IMR-90 (cell line): ENCODE results near the gene NDUFAF2. TPM values are rescaled to one million over a fixed set of nuclear protein-coding genes. Genes with fewer than 3 reads are reported as not detected.

ENCODE experiments used
- ATAC-seq: fragments of 200-7000 bp; cut with Tn5 transposase; 2 replicates; pipeline ENCODE4 v1.9.1; 2020; ENCODE audit warnings: low read depth, mild to moderate bottlenecking, moderate library complexity
- BruUV-seq: library from RNA; stranded (reverse); fragments of 400-500 nt; replicated peaks from 2 replicates; lab custom pipeline; 2021; lab: Mats Ljungman, UMichigan
- CTCF ChIA-PET: fragments of 300-600 bp; formaldehyde crosslinking; extraction: SDS; loops from one replicate; lab custom pipeline; 2021; ENCODE audit warnings: antibody characterized with exemption; lab: Yijun Ruan, JAX
- POLR2A ChIA-PET: fragments of 300-600 bp; sonication (Branson Sonifier 250); formaldehyde crosslinking; loops from one replicate; lab custom pipeline; 2022; ENCODE audit warnings: antibody characterized with exemption; ENCODE audit not compliant: unreplicated experiment; lab: Charles Lee
- DNase-seq: peaks from one replicate; pipeline ENCODE4 v3.0.0; 2013
- H2AFZ ChIP-seq: replicated peaks from 2 replicates; pipeline ENCODE3; 2013; ENCODE audit warnings: low read length, mild to moderate bottlenecking; ENCODE audit not compliant: poor library complexity
- H2AK5ac ChIP-seq: 2 replicates; pipeline ENCODE4 v1.6.1; 2013; ENCODE audit warnings: low read depth, low read length, inconsistent platforms
- H2AK9ac ChIP-seq: replicated peaks from 2 replicates; pipeline ENCODE3; 2013; ENCODE audit warnings: mild to moderate bottlenecking, low read depth, low read length, moderate library complexity; ENCODE audit not compliant: poor library complexity
- H2BK120ac ChIP-seq: 2 replicates; pipeline ENCODE4 v1.6.1; 2013; ENCODE audit warnings: low read depth, low read length, inconsistent platforms
- H2BK15ac ChIP-seq: 3 replicates; pipeline ENCODE4 v1.6.1; 2013; ENCODE audit warnings: low read depth, low read length, inconsistent platforms
- H2BK20ac ChIP-seq: 2 replicates; pipeline ENCODE4 v1.6.1; 2013; ENCODE audit warnings: low read depth, mild to moderate bottlenecking, inconsistent platforms, low read length, moderate library complexity
- H2BK5ac ChIP-seq: 2 replicates; pipeline ENCODE4 v1.6.1; 2013; ENCODE audit warnings: mild to moderate bottlenecking, low read depth, low read length, inconsistent platforms; ENCODE audit not compliant: poor library complexity, severe bottlenecking
- H3K14ac ChIP-seq: replicated peaks from 2 replicates; pipeline ENCODE4 v1.6.1; 2013; ENCODE audit warnings: low read depth, low read length, inconsistent platforms
- H3K18ac ChIP-seq: 2 replicates; pipeline ENCODE4 v1.6.1; 2013; ENCODE audit warnings: low read depth, low read length, control low read depth
- H3K23ac ChIP-seq: 2 replicates; pipeline ENCODE4 v1.6.1; 2013; ENCODE audit warnings: low read depth, low read length, inconsistent platforms
- H3K27ac ChIP-seq: 2 replicates; pipeline ENCODE4 v1.5.1; 2013; ENCODE audit warnings: mild to moderate bottlenecking, control low read depth, low read length; ENCODE audit not compliant: insufficient read depth
- H3K27me3 ChIP-seq: 2 replicates; pipeline ENCODE4 v1.6.1; 2013; ENCODE audit warnings: low read length; ENCODE audit not compliant: control insufficient read depth, insufficient read depth
- H3K36me3 ChIP-seq: 2 replicates; pipeline ENCODE4 v1.6.1; 2013; ENCODE audit warnings: low read length, mixed read lengths; ENCODE audit not compliant: control insufficient read depth, insufficient read depth
- H3K4ac ChIP-seq: 2 replicates; pipeline ENCODE4 v1.6.1; 2013; ENCODE audit warnings: low read depth, low read length, inconsistent platforms
- H3K4me1 ChIP-seq: 2 replicates; pipeline ENCODE4 v1.6.1; 2013; ENCODE audit warnings: low read length, mixed read lengths; ENCODE audit not compliant: control insufficient read depth, insufficient read depth
- H3K4me2 ChIP-seq: 2 replicates; pipeline ENCODE4 v1.6.1; 2013; ENCODE audit warnings: low read depth, mild to moderate bottlenecking, control low read depth, low read length, moderate library complexity
- H3K4me3 ChIP-seq: 2 replicates; pipeline ENCODE4 v1.5.1; 2013; ENCODE audit warnings: low read depth, mild to moderate bottlenecking, control low read depth, low read length, moderate library complexity; ENCODE audit not compliant: insufficient read depth
- H3K56ac ChIP-seq: 2 replicates; pipeline ENCODE4 v1.6.1; 2013; ENCODE audit warnings: low read length, inconsistent platforms; ENCODE audit not compliant: insufficient read depth; ENCODE audit errors: extremely low read depth
- H3K79me1 ChIP-seq, 2 experiments: 2 replicates each; pipeline ENCODE4 v1.6.1; 2013; ENCODE audit warnings: low read length in 2 of 2, inconsistent platforms in 1 of 2, low read depth in 1 of 2
- H3K9ac ChIP-seq: 2 replicates; pipeline ENCODE4 v1.6.1; 2013; ENCODE audit warnings: low read depth, low read length, control low read depth
- H3K9me1 ChIP-seq: 2 replicates; pipeline ENCODE4 v1.6.1; 2013; ENCODE audit warnings: low read length, inconsistent platforms; ENCODE audit not compliant: insufficient read depth
- H3K9me3 ChIP-seq: 2 replicates; pipeline ENCODE4 v1.6.1; 2013; ENCODE audit warnings: low read length; ENCODE audit not compliant: control insufficient read depth, insufficient read depth
- H4K20me1 ChIP-seq: 2 replicates; pipeline ENCODE4 v1.6.1; 2013; ENCODE audit warnings: low read length, inconsistent platforms; ENCODE audit not compliant: insufficient read depth
- H4K5ac ChIP-seq: 2 replicates; pipeline ENCODE4 v1.6.1; 2013; ENCODE audit warnings: mild to moderate bottlenecking, low read depth, low read length, control low read depth
- H4K8ac ChIP-seq, 2 experiments: 2 replicates each; pipeline ENCODE4 v1.6.1; 2013; ENCODE audit warnings: low read depth in 2 of 2, low read length in 2 of 2, control low read depth in 1 of 2, inconsistent platforms in 1 of 2
- H4K91ac ChIP-seq: 2 replicates; pipeline ENCODE4 v1.6.1; 2013; ENCODE audit warnings: low read depth, low read length, inconsistent platforms; ENCODE audit not compliant: insufficient read depth
- BHLHE40 ChIP-seq: fragments of 150-350 bp; IDR thresholded peaks from 2 replicates; pipeline ENCODE4 v1.6.1; 2016; ENCODE audit warnings: mild to moderate bottlenecking, low read depth, low read length
- CEBPB ChIP-seq: IDR thresholded peaks from 2 replicates; pipeline ENCODE4 v1.6.1; 2012; ENCODE audit warnings: low read depth, low read length, improper control_type of control experiment
- CHD1 ChIP-seq: IDR thresholded peaks from 2 replicates; pipeline ENCODE4 v1.6.1; 2012; ENCODE audit warnings: low read depth, low read length, improper control_type of control experiment
- FOS ChIP-seq: fragments of 150-350 bp; IDR thresholded peaks from 2 replicates; pipeline ENCODE4 v1.6.1; 2016; ENCODE audit warnings: low read depth, low read length
- MAFK ChIP-seq: IDR thresholded peaks from 2 replicates; pipeline ENCODE4 v1.6.1; 2012; ENCODE audit warnings: low read depth, low read length, improper control_type of control experiment
- MAZ ChIP-seq: IDR thresholded peaks from 2 replicates; pipeline ENCODE4 v1.6.1; 2012; ENCODE audit warnings: low read depth, mild to moderate bottlenecking, low read length, improper control_type of control experiment, moderate library complexity, borderline replicate concordance
- MXI1 ChIP-seq: IDR thresholded peaks from 2 replicates; pipeline ENCODE4 v1.6.1; 2012; ENCODE audit warnings: low read depth, mild to moderate bottlenecking, low read length, moderate library complexity, borderline replicate concordance
- NFE2L2 ChIP-seq: fragments of 150-350 bp; IDR thresholded peaks from 2 replicates; pipeline ENCODE4 v1.6.1; 2016; ENCODE audit warnings: low read depth, mild to moderate bottlenecking, low read length
- POLR2A ChIP-seq: IDR thresholded peaks from 2 replicates; pipeline ENCODE4 v1.6.1; 2012; ENCODE audit warnings: mild to moderate bottlenecking, low read depth, low read length
- RAD21 ChIP-seq: IDR thresholded peaks from 2 replicates; pipeline ENCODE4 v1.6.1; 2012; ENCODE audit warnings: low read length, improper control_type of control experiment
- SMC3 ChIP-seq: fragments of 150-350 bp; IDR thresholded peaks from 2 replicates; pipeline ENCODE4 v1.6.1; 2016; ENCODE audit warnings: low read depth, mild to moderate bottlenecking, antibody characterized with exemption, low read length, moderate library complexity
- WGBS, 2 experiments: methylation state at CpG; one replicate each; pipeline versions ENCODE4 v1.1.5 to v1.1.7; 2013; ENCODE audit warnings: missing lambda C conversion rate in 2 of 2; ENCODE audit not compliant: insufficient read length in 1 of 2; ENCODE audit errors: extremely low coverage in 2 of 2; 5-methylcytosine and 5-hydroxymethylcytosine counted together
- dilution Hi-C: fragments of 300-500 bp; cut with HindIII; formaldehyde crosslinking; loops from one replicate; pipeline ENCODE4 v1.14.3; 2018; ENCODE audit warnings: low sequenced_read_pairs; ENCODE audit not compliant: unreplicated experiment
- in situ Hi-C: fragments of 300-500 bp; cut with MboI; formaldehyde crosslinking; loops from 3 replicates; pipeline ENCODE4 v1.14.3; 2019; ENCODE audit warnings: low sequenced_read_pairs, inconsistent platforms, mixed read lengths
- intact Hi-C: fragments of 100-400 bp; cut with micrococcal nuclease; formaldehyde crosslinking; loops from 2 replicates; pipeline ENCODE4 v1.10.0; 2022
- polyA plus RNA-seq, 3 experiments: library from polyadenylated mRNA; depleted of rRNA; stranded (reverse); fragments of >200 nt; gene quantifications; 2 replicates each; pipeline ENCODE4 v1.2.3, GENCODE V29; 2012; ENCODE audit warnings: low replicate concordance in 1 of 3
- total RNA-seq: library from RNA; depleted of rRNA; stranded (reverse); fragments of >200 nt; gene quantifications from 2 replicates; pipeline ENCODE4 v1.2.3, GENCODE V29; 2012
- TF ChIP-seq, protein P1 (sequence below): conservative IDR thresholded peaks from 2 replicates; pipeline ENCODE4 v1.5.1; 2012; ENCODE audit warnings: mild to moderate bottlenecking, low read depth, low read length, improper control_type of control experiment
- TF ChIP-seq, protein P2 (sequence below): fragments of 150-350 bp; IDR thresholded peaks from 2 replicates; pipeline ENCODE4 v1.6.1; 2016; ENCODE audit warnings: low read depth, mild to moderate bottlenecking, low read length, moderate library complexity, borderline replicate concordance

Gene NDUFAF2
- total and polyA plus RNA-seq, 2 of the 4 experiments (the other 2 are of a cell fraction), result 11.8 to 24.7 TPM

DNA sequence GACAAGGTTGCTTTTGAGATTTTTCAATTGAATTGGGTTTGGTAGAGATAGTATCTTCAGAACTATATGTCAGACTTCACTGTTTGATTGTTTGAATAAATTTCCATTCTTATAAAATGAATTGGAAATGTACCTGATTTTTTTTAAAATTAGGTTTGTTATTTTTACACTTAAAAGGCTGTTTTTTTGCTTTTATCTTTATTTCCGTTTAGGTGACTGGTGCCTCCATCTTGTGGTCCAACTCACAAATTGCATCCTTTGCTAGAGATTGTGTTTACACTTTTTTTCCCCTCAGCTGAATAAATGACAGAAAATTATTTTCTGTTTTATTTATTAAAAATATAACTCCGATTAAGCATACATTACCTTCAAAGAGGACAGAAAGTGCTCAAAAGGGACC, 15.6 kb downstream of the NDUFAF2 start:
- intact Hi-C loops (loop anchor here (1.0 to 5.0 kb wide), 3 partner anchors 202 to 974 kb away; partner anchors contain the start of gene SMIM15), dilution Hi-C loops (no loop called here), in situ Hi-C loops (loop anchor here (25.0 kb wide), 2 partner anchors 702 to 977 kb away; no protein-coding TSS in a partner anchor)
- H3K14ac ChIP-seq, result no peak overlapping the region
- no peak overlapping the region for H2BK5ac ChIP-seq
- no peak overlapping the region for H3K4ac ChIP-seq
- no peak overlapping the region for H3K56ac ChIP-seq
- H3K27me3 ChIP-seq, result no peaks in the 10 kb centered on the region
- no peak overlapping the region for H3K9ac ChIP-seq
- TF ChIP-seq MAFK (no peak), MAZ (no peak), RAD21 (peak; percentile 38), CEBPB (no peak), BHLHE40 (no peak), POLR2A (no peak), SMC3 (peak; percentile 44; the same call in 1 of the 2 replicates), FOS (no peak), CHD1 (no peak), MXI1 (no peak), NFE2L2 (no peak)
- TF ChIP-seq, protein P1, sequence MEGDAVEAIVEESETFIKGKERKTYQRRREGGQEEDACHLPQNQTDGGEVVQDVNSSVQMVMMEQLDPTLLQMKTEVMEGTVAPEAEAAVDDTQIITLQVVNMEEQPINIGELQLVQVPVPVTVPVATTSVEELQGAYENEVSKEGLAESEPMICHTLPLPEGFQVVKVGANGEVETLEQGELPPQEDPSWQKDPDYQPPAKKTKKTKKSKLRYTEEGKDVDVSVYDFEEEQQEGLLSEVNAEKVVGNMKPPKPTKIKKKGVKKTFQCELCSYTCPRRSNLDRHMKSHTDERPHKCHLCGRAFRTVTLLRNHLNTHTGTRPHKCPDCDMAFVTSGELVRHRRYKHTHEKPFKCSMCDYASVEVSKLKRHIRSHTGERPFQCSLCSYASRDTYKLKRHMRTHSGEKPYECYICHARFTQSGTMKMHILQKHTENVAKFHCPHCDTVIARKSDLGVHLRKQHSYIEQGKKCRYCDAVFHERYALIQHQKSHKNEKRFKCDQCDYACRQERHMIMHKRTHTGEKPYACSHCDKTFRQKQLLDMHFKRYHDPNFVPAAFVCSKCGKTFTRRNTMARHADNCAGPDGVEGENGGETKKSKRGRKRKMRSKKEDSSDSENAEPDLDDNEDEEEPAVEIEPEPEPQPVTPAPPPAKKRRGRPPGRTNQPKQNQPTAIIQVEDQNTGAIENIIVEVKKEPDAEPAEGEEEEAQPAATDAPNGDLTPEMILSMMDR, result peak; percentile 62
- TF ChIP-seq, protein P2, sequence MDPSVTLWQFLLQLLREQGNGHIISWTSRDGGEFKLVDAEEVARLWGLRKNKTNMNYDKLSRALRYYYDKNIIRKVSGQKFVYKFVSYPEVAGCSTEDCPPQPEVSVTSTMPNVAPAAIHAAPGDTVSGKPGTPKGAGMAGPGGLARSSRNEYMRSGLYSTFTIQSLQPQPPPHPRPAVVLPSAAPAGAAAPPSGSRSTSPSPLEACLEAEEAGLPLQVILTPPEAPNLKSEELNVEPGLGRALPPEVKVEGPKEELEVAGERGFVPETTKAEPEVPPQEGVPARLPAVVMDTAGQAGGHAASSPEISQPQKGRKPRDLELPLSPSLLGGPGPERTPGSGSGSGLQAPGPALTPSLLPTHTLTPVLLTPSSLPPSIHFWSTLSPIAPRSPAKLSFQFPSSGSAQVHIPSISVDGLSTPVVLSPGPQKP, result no peak
- no peak overlapping the region for H2BK120ac ChIP-seq
- POLR2A ChIA-PET, result no interaction called here
- H3K79me1 ChIP-seq, result peaks cover 9 to 10% of the 10 kb centered on the region in 2 experiments; a peak in 3 of 4 replicates
- no peak overlapping the region for H3K18ac ChIP-seq
- no peak overlapping the region for H3K27ac ChIP-seq
- H2BK15ac ChIP-seq, result no peak overlapping the region
- H3K4me3 ChIP-seq, result no peak overlapping the region
- H4K8ac ChIP-seq, result no peak overlapping the region
- no CpG with 5 or more reads among the region's 2 CpGs for WGBS, 2 experiments
- H2AK5ac ChIP-seq, result no peak overlapping the region
- DNase-seq (peak; percentile 46), ATAC-seq (0 out of 2 replicates have a peak, but pooled peaks have one; percentile 59)
- H4K5ac ChIP-seq, result no peak overlapping the region
- no peaks in the 10 kb centered on the region for H3K9me3 ChIP-seq
- no peak overlapping the region for H3K4me2 ChIP-seq
- no peak overlapping the region for H2AK9ac ChIP-seq
- no peak overlapping the region for H4K91ac ChIP-seq
- no peak overlapping the region for H3K23ac ChIP-seq
- no peaks in the 10 kb centered on the region for H3K4me1 ChIP-seq
- H3K9me1 ChIP-seq, result no peaks in the 10 kb centered on the region
- CTCF ChIA-PET, result interaction anchor here (0.6 kb wide), 2 partner anchors 277 to 1803 kb away, joined by 3 to 5 read pairs; no protein-coding TSS in a partner anchor
- no peaks in the 10 kb centered on the region for H3K36me3 ChIP-seq
- no peak overlapping the region for H2AFZ ChIP-seq
- no peaks in the 10 kb centered on the region; the same call in 1 of the 2 replicates for H4K20me1 ChIP-seq
- H2BK20ac ChIP-seq, result no peak overlapping the region
- BruUV-seq, result no TSS peak
